HG03442 (cell line): ENCODE results near the gene RNF115.

Source experiments
- ATAC-seq: cut with Tn5 transposase; IDR thresholded peaks from one replicate; pipeline ENCODE4 v1.9.1; 2021; ENCODE audit warnings: mild to moderate bottlenecking, moderate library complexity; ENCODE audit not compliant: unreplicated experiment

RNF115 gene

DNA sequence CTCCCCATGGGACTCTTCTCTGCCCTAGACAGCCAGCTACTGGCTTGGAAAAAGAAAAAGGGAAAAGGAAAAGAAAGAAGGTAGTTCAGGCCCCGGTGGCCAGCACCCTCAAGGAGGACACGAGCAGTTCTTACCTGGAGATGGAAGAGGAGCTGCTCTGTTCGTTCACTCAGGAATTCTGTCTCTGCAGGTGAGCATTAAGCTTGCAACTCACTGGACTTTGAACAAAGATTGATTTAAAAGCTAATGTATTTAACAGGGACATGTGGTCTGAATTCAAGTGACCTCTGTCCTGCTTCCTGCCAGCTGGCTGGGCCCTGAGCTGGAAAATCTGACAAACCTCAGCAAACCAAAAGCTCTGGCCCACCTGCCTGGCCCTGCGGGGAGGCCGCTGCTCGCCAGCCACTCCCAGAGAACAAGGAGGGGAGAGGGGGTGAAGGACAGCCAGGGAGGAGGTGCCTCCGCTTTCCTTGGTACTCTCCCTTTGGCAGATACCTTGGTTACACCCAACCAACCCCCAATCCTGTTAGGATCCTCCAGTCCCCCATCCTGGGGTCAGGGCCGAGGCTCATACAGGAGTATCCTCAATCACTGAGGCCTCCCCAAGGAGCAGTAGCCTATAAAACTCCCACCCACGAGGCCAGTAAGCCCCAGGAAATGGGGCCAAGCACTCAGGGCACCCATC lies 116.6 kb downstream of the RNF115 start, which contains the start of gene PDZK1:
TSS of gene PDZK1 (minus strand) at position 186 of the 685 bp plus-strand sequence. CDS start 19,347 bp downstream, outside the sequence.
- ATAC-seq: no peak

GRCh38 chr1:145706086-145706664 lies 117.7 kb downstream of the RNF115 start:
- ATAC-seq: no peak

DNA sequence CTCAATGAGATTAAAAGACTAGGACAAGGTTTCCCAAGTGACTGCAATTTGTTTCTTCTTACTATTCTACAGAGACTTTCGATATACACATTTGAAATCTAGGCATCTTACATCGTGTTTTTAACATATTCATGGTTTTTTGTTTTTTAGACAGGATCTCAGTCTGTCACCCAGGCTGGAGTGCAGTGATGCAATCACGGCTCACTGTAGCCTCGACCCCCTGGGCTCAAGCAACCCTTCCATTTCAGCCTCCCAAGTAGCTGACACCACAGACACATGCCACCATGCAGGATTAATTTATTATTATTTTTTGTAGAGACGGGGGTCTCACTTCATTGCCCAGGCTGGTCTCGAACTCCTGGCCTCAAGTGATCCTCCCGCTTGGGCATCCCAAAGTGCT lies 118.3 kb downstream of the RNF115 start:
- ATAC-seq: no peak

DNA sequence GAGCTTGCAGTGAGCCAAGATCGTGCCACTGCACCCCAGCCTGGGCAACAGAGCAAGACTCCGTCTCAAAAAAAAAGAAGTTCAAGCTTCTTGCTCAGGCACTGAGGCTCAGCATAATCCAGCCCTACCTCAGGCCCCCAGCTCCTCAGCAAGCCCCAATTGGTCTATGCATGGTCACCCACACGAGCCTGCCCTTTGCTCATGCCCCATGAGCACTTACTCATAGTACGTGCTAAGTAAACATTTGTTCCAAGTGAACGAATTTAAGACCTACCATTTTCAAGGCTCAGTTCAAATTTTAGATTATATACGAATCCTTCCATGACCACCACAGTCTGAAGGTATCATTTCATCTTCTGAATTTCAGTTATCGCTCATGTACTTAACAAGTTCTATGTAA lies 121.1 kb downstream of the RNF115 start:
- ATAC-seq: no peak

DNA sequence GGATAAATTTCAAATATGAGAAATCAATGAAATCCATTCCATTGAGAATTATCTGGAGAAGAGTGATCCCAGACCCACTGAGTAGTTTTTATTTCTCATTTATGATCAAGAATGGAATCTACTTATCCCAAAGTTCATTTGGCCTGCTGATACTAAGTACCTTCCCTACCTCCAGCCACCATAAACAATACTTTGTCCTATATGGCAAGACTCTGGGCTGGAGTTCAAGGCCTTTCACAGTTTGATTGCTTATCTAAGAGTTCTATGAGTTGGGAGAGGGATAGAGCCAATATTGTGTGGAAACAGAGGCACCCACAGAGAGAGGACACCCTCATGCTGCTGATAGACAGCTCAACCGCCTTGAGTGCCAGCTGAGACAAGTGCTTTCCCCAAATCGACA lies 121.8 kb downstream of the RNF115 start:
- no peak for ATAC-seq

GRCh38 chr1:145701306-145701862 lies 122.5 kb downstream of the RNF115 start:
- no peak for ATAC-seq

GRCh38 chr1:145696630-145696960 lies 127.3 kb downstream of the RNF115 start:
- no peak for ATAC-seq

GRCh38 chr1:145695821-145696629 lies 127.9 kb downstream of the RNF115 start:
- no peak for ATAC-seq

GRCh38 chr1:145692785-145693443 lies 131.0 kb downstream of the RNF115 start:
- ATAC-seq: no peak

DNA sequence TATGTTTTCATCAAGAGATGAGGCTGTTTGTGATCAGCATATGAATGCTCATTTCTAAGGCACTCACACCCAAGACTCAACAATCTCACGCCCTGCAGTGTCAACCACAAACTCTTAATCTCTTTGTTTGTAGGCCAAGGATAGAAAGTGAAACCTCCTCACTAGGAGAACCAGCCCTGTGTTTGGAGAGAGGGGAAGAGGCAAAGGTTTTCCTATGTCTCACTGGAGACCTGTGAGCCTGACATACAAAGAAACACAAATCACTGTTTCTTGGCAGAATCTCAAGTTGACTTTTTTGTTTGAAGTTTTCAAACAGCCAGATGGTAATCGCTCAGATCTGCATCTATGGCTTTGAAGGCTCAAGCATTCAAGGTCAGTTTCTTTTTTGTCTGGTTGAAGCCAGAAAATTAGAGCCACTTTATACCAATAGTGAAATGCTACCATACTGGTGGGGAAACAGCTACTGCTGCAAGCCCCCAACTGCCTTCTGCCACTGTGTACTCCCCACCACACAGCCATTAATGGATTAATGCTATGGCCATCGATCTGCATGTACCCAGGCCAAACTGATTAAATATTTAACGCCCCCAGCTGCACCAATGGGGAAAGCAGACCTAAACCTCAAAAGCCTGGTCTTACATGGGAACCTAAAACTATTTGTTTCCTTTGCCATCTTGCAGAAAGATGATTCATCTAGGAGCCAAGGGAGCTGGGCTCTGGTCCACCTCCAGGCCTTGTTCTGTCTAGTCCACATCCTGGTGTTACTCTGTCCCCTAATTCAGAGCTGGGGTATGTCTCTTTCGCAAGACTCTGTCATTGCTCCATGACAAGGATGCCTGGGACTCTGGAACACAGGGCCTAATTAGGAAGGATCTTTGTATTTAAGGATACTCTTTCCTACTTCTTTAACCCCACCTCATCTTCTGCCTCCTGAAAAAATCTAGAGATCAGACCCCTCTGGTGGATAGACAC lies 133.0 kb downstream of the RNF115 start:
- peak; percentile 76 for ATAC-seq

- no peak for ATAC-seq
Measured at GRCh38 chr1:145689922-145690321, 134.0 kb downstream of the RNF115 start.

DNA sequence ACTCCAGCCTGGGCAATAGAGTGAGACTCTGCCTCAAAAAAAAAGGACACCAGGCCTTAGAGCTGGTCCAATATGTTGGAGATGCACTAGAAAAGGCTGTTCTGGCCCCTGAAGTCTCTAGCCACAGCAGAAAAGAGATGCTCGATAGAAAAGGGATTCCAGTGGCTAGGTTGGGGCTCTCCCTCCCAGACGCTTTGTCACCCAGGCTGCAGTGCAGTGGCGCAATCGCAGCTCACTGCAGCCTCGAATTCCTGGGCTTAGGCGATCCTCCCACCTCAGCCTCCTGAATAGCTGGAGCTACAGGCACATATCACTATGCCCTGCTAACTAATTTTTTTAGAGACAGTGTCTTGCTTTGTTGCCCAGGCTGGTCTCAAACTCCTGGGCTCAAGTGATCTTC lies 135.0 kb downstream of the RNF115 start:
- no peak for ATAC-seq
